ENCODE results near the gene FOXA1.

Gene FOXA1

DNA sequence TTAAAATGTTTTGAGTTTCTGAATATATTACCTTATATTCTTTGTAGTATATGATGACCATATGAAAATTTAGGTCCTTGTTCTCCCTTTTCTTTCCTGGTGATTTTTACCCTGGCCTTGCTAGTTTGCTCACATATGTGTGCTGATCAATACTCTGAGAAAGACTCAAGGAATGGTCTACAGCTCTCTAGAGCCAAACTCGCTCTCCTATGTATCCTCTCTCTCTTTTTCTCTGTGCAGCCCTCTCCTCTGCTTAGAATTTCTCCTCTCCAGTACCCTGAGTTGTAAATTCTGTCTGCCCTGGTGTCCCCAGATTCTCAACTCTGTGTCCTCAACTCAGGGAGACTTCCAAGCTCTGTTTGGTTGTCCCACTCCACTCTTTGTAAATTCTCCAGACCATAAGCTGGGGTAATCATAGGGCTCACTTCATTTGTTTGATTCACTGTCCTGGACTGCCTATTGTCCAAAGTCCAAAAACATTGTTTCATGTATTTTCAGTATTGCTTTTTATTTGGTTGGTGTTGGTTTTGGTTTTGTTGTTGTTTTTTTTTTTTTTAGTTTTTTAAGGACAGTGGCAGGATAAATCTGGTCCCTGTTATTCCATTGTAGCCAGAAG lies 41.0 kb downstream of the FOXA1 start:
- DNase-seq = no peak

DNA sequence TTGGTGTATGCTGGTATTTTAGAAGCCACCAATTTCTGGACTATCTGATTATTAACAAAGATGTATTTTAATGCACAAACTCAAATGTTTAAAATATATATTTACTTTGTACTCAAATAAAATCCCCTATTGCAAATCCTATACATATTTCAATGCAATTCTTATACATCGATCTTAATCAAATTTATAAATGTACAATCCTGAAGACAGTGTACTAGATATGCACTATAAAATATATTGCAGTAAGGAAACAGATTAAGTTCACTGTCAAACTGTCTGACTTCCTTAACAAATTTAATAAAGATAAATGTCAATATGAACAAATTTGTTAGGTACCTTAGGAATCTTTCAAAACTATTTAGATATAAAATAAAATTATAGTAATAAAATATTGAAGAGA lies 43.9 kb downstream of the FOXA1 start:
- DNase-seq = no peak

DNA sequence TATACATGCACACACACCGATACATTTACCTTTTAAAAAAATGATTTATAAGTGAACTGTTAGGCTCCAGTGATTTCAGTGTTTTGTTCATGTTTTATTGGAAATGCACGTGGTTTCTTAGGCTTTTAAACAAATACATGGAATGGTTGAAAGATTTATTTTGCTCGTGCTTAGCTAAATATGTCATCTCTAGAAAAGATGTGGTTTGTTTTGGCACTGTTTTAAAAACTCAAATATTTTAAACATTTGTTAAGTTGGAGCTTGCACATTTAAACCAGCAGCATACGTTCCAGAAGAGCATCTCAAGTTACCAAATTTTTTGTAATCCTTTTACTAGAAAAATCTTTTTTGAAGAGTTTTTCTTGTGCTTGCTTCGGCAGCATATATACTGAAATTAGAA lies 44.5 kb downstream of the FOXA1 start:
- DNase-seq = no peak

DNA sequence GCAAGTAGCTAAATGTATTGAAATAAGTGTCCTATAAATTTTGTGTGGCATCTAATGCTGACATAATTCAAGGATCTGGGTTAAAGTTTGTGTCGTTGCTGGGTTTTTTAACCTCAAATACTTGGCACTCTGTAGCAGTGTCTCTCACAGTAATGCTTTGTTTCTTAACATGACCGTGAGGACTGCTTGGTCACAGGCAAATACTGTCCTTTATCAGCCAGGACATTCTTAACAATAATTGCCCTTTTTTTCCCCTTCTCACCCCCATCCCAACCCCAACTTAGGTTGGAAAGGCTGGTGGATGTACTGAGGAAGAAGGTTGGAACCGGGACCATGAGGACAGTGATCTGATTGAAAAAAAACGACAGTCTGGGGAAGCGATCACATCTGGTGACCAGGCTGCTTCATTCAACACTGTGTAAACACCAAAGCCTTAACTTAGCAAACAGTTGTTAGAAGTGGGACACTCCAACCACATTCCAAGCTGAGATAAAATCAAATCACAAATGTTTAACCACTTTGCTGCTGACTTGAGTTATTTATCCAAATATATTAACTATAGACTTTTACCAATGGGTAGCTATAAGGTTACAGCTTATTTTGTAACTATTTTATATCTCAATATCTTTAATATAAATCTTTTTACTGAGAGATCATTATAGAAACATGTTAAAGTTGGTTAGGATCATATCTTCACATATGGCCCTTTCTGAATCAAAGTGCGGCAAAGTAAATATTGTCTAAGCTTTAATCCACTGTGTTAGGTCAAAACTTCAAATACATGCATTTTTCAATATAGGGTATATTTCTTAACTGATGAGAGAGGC lies 48.2 kb downstream of the FOXA1 start:
- DNase-seq = no peak

DNA sequence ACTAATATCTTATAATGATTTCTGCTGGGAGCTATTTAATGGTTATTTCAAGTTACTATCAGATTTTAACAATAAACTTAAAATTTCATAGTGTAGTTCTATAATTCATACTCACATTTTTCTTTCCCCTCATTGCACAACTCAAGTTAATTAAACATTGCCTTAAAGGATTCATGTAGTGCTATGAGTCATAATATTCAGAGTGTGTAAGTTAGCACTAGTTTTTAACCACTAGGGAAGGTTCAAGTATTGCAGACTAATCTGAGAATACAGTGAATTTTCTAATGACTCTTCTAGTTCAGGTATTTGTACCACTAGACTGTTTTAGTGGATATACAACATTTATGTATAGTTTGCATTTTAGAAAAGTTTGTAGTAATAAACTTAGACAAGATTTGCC lies 49.9 kb downstream of the FOXA1 start:
- DNase-seq = no peak

DNA sequence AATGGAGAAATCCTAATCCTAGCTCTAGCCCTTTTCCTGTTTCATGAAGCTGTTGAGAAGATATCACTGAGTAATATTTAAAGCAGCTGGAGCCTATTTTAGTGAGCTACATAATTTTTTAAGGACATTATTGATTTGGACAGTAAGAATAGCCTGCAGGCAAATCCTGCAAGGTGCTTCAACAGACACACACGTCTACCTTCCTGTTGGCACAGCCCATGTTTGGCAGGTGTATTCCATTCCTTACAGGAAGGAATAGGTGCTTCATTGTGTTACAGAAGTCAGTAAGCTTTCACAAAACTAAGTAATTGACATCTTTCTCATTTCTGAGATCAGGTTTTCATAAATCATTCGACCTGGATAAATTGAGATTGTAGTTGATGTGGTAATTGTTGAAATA lies 50.6 kb downstream of the FOXA1 start:
- no peak for DNase-seq

GRCh38 chr14:37539992-37540391 lies 55.1 kb downstream of the FOXA1 start:
- DNase-seq = no peak

All from stimulated activated CD4-positive, alpha-beta T cell treated with anti-CD3 and anti-CD28 coated beads, Interleukin-4, amount 100 ng/mL, for 4 hours (primary cell).